HepG2 (cell line): ENCODE data around the gene VAV2. TPM values are rescaled to one million over a fixed set of nuclear protein-coding genes. Genes with fewer than 3 reads are reported as not detected.

Experiments used
- BRD4 ChIP-seq: sonication (generic); formaldehyde crosslinking; IDR thresholded peaks from 2 replicates; pipeline ENCODE4 v1.4.0; 2020; ENCODE audit warnings: missing genetic modification reagents
- GABPB1 ChIP-seq: IDR thresholded peaks from 2 replicates; pipeline ENCODE4 v1.6.1; 2016; ENCODE audit warnings: mild to moderate bottlenecking, missing genetic modification reagents, moderate library complexity, missing compliant biosample characterization
- HNRNPL ChIP-seq: fragments of 200-400 bp; formaldehyde crosslinking; IDR thresholded peaks from 2 replicates; pipeline ENCODE4 v1.6.1; 2017; ENCODE audit warnings: mild to moderate bottlenecking, low read depth, low read length
- KDM6A ChIP-seq: IDR thresholded peaks from 2 replicates; pipeline ENCODE4 v1.6.1; 2016; ENCODE audit warnings: low read depth
- MIXL1 ChIP-seq: IDR thresholded peaks from 2 replicates; pipeline ENCODE4 v1.6.1; 2016
- RARA ChIP-seq: IDR thresholded peaks from 2 replicates; pipeline ENCODE4 v1.6.1; 2016; ENCODE audit warnings: missing genetic modification reagents, missing compliant biosample characterization
- SOX5 ChIP-seq: IDR thresholded peaks from 2 replicates; pipeline ENCODE4 v1.6.1; 2016; ENCODE audit warnings: borderline replicate concordance
- SRF ChIP-seq: IDR thresholded peaks from 2 replicates; pipeline ENCODE4 v1.6.1; 2011; ENCODE audit warnings: mild to moderate bottlenecking, low read depth, low read length, moderate library complexity
- WIZ ChIP-seq: sonication (generic); formaldehyde crosslinking; IDR thresholded peaks from 2 replicates; pipeline ENCODE4 v1.5.1; 2020; ENCODE audit warnings: mild to moderate bottlenecking, missing genetic modification reagents
- XRCC5 ChIP-seq: fragments of 200-400 bp; formaldehyde crosslinking; optimal IDR thresholded peaks from 2 replicates; pipeline ENCODE3; 2017; ENCODE audit warnings: mild to moderate bottlenecking, low read length
- ZMYM3 ChIP-seq: sonication (generic); formaldehyde crosslinking; IDR thresholded peaks from 2 replicates; pipeline ENCODE4 v1.5.1; 2020; ENCODE audit warnings: mild to moderate bottlenecking, missing genetic modification reagents
- ZNF224 ChIP-seq: sonication (generic); formaldehyde crosslinking; IDR thresholded peaks from 2 replicates; pipeline ENCODE4 v1.5.0; 2020; ENCODE audit warnings: mild to moderate bottlenecking, missing genetic modification reagents
- polyA plus RNA-seq, 8 experiments: library from polyadenylated mRNA; depleted of rRNA in 3 of 8; stranded (reverse) in 7 of 8; unstranded in 1 of 8; fragments of >200 nt; fragmentation: Illumina TruSeq in 4 of 8; extraction: Trizol in 4 of 8; gene quantifications; 2 replicates each; pipeline versions ENCODE4 v1.2.1 to v1.2.3, GENCODE V29; 2011 to 2016; ENCODE audit warnings: low read depth in 4 of 8, missing spikeins in 1 of 8, mixed read lengths in 1 of 8; ENCODE audit not compliant: insufficient read depth in 1 of 8
- total RNA-seq, 5 experiments: library from RNA; depleted of rRNA; stranded (reverse); fragments of >200 nt; fragmentation: Illumina TruSeq; extraction: Trizol; gene quantifications; 2 replicates each; pipeline ENCODE4 v1.2.3, GENCODE V29; 2016; ENCODE audit warnings: low read depth in 1 of 5
- TF ChIP-seq, protein P1 (sequence below): sonication (generic); formaldehyde crosslinking; IDR thresholded peaks from 2 replicates; pipeline ENCODE4 v1.5.1; 2020; ENCODE audit warnings: missing genetic modification reagents, mild to moderate bottlenecking, borderline replicate concordance
- TF ChIP-seq, protein P2 (sequence below): sonication (generic); formaldehyde crosslinking; IDR thresholded peaks from 2 replicates; pipeline ENCODE4 v1.5.1; 2020; ENCODE audit warnings: missing genetic modification reagents, mild to moderate bottlenecking, borderline replicate concordance
- TF ChIP-seq, protein P3 (sequence below): sonication (generic); formaldehyde crosslinking; IDR thresholded peaks from 2 replicates; pipeline ENCODE4 v1.5.1; 2020; ENCODE audit warnings: missing genetic modification reagents, mild to moderate bottlenecking, borderline replicate concordance
- TF ChIP-seq, protein P4 (sequence below): sonication (generic); formaldehyde crosslinking; IDR thresholded peaks from 2 replicates; pipeline ENCODE4 v1.5.1; 2020; ENCODE audit warnings: mild to moderate bottlenecking, missing genetic modification reagents, borderline replicate concordance

VAV2 gene
- total and polyA plus RNA-seq, 2 of the 13 experiments (the other 11 are each of a cell fraction or from before 2014, with no cell fraction given) = 22.5 to 22.9 TPM

DNA sequence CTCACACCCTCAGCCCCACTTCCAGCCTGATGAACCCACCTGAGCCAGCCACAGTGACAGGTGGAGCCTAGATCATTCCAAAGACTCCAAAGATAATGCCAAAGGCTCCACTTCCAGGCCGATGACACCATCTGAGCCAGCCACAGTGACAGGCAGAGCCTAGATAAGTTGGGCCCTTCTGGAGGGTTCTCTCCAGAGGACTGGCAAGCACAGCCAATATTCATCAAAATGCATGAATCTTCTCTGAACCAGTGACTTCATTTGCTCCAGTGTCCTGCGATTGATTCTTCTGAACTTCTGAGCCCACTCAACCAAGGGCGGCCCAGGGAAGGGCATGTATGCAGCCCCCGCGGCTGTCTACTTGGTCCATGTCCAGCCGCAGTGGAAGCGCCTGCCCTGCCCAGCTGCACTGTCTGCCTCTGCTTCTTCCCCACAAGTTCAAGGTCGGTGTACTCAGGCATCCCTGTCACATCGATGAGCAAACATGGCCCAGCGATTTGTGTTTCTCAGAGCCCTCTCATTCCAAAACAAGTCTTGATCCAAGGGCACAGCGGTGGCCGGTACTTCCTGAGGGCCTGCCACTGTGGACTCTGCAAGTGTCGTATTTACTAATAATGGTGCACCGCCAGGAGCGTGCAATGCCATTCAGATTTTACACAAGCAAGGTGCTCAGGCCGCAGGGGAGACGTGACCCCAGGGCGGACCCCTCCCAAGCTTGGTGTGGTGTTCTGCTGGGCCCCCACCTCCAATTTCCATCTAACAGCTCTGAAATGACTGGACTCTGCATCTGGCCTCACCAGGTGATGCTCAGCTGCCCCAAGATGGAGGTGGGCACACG is 107.0 kb downstream of the VAV2 start (continued):
- TF ChIP-seq, protein P1, sequence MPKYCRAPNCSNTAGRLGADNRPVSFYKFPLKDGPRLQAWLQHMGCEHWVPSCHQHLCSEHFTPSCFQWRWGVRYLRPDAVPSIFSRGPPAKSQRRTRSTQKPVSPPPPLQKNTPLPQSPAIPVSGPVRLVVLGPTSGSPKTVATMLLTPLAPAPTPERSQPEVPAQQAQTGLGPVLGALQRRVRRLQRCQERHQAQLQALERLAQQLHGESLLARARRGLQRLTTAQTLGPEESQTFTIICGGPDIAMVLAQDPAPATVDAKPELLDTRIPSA (CRISPR knock-in tag) = no peak
- TF ChIP-seq, protein P2, sequence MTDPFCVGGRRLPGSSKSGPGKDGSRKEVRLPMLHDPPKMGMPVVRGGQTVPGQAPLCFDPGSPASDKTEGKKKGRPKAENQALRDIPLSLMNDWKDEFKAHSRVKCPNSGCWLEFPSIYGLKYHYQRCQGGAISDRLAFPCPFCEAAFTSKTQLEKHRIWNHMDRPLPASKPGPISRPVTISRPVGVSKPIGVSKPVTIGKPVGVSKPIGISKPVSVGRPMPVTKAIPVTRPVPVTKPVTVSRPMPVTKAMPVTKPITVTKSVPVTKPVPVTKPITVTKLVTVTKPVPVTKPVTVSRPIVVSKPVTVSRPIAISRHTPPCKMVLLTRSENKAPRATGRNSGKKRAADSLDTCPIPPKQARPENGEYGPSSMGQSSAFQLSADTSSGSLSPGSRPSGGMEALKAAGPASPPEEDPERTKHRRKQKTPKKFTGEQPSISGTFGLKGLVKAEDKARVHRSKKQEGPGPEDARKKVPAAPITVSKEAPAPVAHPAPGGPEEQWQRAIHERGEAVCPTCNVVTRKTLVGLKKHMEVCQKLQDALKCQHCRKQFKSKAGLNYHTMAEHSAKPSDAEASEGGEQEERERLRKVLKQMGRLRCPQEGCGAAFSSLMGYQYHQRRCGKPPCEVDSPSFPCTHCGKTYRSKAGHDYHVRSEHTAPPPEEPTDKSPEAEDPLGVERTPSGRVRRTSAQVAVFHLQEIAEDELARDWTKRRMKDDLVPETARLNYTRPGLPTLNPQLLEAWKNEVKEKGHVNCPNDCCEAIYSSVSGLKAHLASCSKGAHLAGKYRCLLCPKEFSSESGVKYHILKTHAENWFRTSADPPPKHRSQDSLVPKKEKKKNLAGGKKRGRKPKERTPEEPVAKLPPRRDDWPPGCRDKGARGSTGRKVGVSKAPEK (CRISPR knock-in tag) = no peak; the same call in 1 of the 2 replicates
- peak; percentile 72; the same call in 1 of the 2 replicates for TF ChIP-seq HNRNPL
- peak; percentile 71 for TF ChIP-seq KDM6A (CRISPR knock-in tag)
- no peak for TF ChIP-seq WIZ (CRISPR knock-in tag)
- peak; percentile 13 for TF ChIP-seq XRCC5
- no peak for TF ChIP-seq ZNF224
- peak; percentile 80 for TF ChIP-seq MIXL1 (CRISPR knock-in tag)
- TF ChIP-seq, protein P3, sequence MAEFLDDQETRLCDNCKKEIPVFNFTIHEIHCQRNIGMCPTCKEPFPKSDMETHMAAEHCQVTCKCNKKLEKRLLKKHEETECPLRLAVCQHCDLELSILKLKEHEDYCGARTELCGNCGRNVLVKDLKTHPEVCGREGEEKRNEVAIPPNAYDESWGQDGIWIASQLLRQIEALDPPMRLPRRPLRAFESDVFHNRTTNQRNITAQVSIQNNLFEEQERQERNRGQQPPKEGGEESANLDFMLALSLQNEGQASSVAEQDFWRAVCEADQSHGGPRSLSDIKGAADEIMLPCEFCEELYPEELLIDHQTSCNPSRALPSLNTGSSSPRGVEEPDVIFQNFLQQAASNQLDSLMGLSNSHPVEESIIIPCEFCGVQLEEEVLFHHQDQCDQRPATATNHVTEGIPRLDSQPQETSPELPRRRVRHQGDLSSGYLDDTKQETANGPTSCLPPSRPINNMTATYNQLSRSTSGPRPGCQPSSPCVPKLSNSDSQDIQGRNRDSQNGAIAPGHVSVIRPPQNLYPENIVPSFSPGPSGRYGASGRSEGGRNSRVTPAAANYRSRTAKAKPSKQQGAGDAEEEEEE = no peak
- TF ChIP-seq BRD4 = no peak
- TF ChIP-seq RARA (CRISPR knock-in tag) = peak; percentile 99
- TF ChIP-seq, protein P4, sequence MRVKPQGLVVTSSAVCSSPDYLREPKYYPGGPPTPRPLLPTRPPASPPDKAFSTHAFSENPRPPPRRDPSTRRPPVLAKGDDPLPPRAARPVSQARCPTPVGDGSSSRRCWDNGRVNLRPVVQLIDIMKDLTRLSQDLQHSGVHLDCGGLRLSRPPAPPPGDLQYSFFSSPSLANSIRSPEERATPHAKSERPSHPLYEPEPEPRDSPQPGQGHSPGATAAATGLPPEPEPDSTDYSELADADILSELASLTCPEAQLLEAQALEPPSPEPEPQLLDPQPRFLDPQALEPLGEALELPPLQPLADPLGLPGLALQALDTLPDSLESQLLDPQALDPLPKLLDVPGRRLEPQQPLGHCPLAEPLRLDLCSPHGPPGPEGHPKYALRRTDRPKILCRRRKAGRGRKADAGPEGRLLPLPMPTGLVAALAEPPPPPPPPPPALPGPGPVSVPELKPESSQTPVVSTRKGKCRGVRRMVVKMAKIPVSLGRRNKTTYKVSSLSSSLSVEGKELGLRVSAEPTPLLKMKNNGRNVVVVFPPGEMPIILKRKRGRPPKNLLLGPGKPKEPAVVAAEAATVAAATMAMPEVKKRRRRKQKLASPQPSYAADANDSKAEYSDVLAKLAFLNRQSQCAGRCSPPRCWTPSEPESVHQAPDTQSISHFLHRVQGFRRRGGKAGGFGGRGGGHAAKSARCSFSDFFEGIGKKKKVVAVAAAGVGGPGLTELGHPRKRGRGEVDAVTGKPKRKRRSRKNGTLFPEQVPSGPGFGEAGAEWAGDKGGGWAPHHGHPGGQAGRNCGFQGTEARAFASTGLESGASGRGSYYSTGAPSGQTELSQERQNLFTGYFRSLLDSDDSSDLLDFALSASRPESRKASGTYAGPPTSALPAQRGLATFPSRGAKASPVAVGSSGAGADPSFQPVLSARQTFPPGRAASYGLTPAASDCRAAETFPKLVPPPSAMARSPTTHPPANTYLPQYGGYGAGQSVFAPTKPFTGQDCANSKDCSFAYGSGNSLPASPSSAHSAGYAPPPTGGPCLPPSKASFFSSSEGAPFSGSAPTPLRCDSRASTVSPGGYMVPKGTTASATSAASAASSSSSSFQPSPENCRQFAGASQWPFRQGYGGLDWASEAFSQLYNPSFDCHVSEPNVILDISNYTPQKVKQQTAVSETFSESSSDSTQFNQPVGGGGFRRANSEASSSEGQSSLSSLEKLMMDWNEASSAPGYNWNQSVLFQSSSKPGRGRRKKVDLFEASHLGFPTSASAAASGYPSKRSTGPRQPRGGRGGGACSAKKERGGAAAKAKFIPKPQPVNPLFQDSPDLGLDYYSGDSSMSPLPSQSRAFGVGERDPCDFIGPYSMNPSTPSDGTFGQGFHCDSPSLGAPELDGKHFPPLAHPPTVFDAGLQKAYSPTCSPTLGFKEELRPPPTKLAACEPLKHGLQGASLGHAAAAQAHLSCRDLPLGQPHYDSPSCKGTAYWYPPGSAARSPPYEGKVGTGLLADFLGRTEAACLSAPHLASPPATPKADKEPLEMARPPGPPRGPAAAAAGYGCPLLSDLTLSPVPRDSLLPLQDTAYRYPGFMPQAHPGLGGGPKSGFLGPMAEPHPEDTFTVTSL (CRISPR knock-in tag) = peak; percentile 66; the same call in 1 of the 2 replicates
- no peak for TF ChIP-seq SRF
- TF ChIP-seq SOX5 (CRISPR knock-in tag) = peak; percentile 89
- TF ChIP-seq ZMYM3 (CRISPR knock-in tag) = peak; percentile 72; the same call in 1 of the 2 replicates
- TF ChIP-seq GABPB1 (CRISPR knock-in tag) = peak; percentile 59
